ENCODE data around the gene HAUS5. TPM values are rescaled to one million over a fixed set of nuclear protein-coding genes. Genes with fewer than 3 reads are reported as not detected.
"Not testable (repeated sequence)": the region's sequence is repeated elsewhere in the genome, so short reads cannot be mapped to it uniquely, and the experiment has no call there.

The HAUS5 gene
- total RNA-seq (ENCODE audit: insufficient read depth, low replicate concordance), result 4.6 TPM

GRCh38 chr19:35612559-35613321 is at the start of gene HAUS5:
TSS of gene HAUS5 (plus strand) at chr19:35612735. CDS start at chr19:35612795, 60 bp downstream.
- peak; percentile 92 for DNase-seq (ENCODE audit: low spot score)

- no peak for DNase-seq (ENCODE audit: low spot score)
Measured at GRCh38 chr19:35562776-35563175, 49.8 kb upstream of the HAUS5 start.

DNA sequence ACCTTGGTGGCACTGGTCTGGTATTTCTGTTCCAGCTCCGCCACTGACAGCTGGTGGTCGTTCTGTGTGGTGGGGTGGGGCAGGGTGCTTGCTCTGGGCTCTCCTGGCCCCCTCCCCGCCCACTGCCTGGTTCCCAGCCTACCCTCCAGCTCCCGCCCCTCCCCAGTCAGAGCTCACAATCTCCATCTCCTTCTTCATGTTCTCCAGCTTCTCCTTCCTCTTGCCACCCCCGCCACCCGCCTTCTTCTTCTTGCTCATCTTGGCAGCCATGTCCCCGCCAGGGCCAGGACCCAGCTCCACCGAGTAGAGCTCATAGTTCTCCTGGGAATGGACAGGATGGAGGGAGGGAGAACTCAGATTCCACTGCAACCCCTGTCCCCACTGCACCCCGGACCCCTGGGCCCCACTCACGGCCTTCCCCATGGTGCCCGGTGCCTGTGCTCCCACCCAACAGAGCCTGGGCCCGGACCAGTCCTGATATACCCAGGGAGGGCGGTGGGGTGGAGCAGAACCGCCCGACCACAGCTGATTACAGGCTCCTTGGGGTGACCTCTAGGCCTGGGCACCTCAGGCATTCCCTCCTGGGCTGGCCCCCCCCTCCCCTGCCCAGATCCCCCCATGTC is 49.2 kb upstream of the HAUS5 start, which contains the start of gene ATP4A:
Gene ATP4A, minus strand, starts transcription at position 452 of the 623 bp plus-strand sequence. Its CDS starts 29 bp downstream, at position 423.
- DNase-seq (ENCODE audit: low spot score), result no peak

DNA sequence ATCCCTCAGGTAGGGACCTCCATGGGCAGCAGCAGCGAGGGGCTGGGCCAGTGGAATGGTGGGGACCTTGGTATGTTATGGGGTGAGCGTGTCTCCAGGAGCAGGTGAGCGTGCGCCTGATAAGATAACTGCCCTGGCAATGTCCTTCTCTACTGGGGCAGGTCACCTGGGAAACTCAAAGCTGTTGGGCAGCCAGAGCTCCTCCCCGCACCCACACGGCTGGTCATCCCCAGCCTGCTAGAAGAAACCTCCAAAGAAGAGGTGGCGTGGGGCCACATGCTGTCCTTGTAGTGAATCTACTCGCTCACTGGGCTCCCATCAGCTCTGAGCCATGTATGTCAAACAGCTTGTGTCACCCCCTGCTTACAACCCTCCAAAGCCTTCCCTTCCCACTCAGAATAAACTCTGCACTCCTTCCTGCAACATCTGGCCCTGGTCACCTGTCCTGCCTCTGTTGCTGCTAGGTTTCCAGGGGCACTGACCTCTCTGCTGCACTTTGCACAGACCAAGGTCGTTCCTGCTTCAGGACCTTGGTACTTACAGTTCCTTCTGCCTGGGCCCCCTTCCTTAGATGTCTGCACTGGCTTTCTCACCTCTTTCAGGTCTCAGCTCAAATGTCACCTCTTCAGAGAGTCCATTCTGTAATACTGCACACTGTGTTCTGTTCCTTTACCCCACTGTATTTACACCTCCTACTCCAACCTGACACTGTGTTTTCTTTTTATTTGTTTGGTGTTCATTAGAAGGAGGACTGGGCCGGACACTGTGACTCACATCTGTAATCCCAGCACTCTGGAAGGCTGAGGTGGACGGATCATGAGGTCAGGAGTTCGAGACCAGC is 47.3 kb upstream of the HAUS5 start:
- no peak for DNase-seq (ENCODE audit: low spot score)

DNA sequence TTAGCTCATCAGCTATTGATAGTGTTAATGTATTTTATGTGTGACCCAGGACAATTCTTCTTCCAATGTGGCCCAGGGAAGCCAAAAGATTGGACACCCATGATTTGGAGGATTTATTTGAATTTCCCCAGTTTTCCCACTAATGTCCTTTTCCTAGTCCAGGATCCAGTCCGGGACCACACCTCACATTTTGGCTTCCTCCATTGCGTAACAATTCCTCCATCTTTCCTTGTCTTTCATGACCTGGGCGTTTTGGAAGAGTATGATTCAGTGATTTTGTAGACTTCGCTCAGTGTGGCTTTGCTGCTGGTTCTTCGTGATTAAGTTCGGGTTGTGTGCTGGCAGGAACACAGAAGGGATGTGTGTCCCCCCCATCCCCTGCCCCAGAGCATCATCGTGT is 45.8 kb upstream of the HAUS5 start:
- DNase-seq (ENCODE audit: low spot score), result no peak

GRCh38 chr19:35569281-35569781 is 43.2 kb upstream of the HAUS5 start:
- DNase-seq (ENCODE audit: low spot score), result no peak

- DNase-seq (ENCODE audit: low spot score), result no peak
Measured at GRCh38 chr19:35571406-35571965, 41.0 kb upstream of the HAUS5 start.

DNA sequence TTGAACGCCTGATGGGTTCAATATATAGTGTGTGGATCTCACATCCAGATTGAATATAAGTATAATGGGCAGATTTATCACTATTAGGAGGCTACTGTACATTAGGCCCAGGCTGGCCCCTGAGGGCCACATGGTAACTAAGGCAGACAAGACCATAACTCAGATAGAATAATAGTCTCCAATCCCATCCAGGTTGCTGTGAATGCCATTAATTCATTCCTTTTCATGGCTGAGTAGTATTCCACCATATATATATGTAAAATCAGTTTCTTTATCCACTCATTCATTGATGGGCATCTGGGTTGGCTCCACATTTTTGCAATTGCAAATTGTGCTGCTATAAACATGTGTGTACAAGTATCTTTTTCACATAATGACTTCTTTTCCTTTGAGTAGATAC is 34.6 kb upstream of the HAUS5 start:
- DNase-seq (ENCODE audit: low spot score), result no peak

DNA sequence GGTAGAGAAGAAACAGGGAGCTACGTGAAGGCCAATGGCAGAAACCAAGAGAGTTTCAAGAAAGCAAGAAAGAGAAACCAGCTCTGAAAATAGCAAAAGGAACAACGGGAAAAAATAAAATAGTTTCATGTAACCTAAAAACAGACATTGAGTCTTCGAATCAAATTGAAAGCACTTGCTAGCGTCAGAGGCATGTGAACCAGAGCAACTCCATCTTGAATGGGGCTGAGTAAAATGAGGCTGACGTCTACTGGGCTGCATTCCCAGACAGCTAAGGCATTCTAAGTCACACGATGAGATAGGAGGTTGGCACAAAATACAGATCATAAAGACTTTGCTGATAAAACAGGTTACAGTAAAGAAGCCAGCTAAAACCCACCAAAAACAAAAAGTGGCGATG is 33.8 kb upstream of the HAUS5 start:
- DNase-seq (ENCODE audit: low spot score), result peak; percentile 9

GRCh38 chr19:35582760-35583159 is 29.8 kb upstream of the HAUS5 start:
- DNase-seq (ENCODE audit: low spot score), result no peak

DNA sequence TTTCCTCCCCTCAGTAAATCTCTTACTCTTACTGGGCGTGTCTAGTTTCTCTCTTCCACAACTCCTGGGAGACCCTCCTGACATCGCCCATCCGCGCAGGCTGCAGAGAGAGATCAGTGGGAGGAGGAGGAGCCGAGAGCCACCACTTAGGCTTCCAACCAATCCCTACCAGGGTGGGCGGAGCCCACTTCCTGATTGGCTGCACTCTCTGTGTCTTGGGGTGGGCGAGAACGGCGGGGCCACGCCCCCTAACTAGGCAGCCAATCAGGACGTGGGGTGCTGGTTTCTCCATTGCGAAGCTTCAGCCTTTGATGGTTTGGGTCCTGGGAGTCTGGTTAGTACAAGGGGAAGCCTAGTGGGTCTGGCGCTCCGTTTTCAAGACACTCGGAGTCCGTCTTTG is 26.7 kb upstream of the HAUS5 start, which contains the start of gene PMIS2:
Gene PMIS2, plus strand, starts transcription at position 326 of the 400 bp plus-strand sequence. CDS start 87 bp downstream, outside the sequence.
- DNase-seq (ENCODE audit: low spot score), result no peak

DNA sequence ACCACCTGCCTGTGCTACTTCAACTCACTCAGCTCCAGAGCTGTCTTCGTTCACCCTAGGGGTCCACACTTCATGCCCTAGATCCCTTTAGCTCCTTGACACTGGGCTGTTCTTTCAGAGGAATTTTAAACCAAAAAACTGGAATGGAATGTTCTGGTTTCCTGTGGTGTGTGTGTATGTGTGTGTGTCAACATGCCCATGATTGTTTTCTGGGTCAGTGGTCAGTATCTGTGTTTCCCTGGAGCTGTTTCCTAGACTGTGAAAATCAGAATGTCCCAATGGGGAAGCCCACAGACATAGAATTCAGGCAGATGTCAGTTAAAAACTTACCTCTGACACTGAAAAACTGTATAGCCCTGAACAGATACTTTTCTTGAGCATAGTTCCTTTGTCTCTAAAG is 25.2 kb upstream of the HAUS5 start:
- no peak for DNase-seq (ENCODE audit: low spot score)

DNA sequence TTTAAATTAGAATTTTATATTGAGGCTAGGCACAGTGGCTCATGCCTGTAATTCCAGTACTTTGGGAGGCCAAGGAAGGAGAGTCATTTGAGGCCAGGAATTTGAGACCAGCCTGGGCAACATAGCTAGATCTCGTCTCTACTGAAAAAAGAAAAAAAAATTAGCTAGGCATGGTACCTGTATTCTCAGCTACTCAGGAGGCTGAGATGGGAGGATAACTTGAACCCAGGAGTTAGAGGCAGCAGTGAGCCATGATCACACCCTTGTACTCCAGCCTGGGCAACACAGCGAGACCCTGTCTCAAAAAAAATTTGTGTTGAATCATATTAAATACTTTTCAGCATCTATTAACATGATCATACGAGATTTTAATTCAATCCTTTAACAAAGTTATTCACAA is 21.7 kb upstream of the HAUS5 start:
- no peak for DNase-seq (ENCODE audit: low spot score)

DNA sequence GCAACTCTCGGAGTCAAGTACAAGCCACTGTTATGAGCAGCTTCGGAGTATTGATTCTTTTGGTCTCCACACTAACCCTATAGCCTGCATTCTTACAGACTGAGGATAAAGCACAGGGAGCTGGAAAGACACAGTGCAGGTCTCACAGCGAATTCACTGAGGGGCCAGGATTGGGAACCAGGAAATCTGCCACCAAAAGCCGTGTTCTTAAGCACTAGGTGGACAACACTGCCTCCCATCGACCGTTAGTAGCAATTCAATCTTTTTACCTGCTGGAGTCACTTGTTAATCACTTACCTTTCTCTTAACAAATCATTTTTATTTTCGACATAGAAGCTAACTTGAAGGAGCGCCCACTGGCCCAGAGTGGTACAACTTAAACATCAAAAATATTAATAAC is 20.3 kb upstream of the HAUS5 start:
- DNase-seq (ENCODE audit: low spot score), result peak; percentile 47

GRCh38 chr19:35595026-35595425 is 17.5 kb upstream of the HAUS5 start:
- not testable (repeated sequence) for DNase-seq (ENCODE audit: low spot score)

DNA sequence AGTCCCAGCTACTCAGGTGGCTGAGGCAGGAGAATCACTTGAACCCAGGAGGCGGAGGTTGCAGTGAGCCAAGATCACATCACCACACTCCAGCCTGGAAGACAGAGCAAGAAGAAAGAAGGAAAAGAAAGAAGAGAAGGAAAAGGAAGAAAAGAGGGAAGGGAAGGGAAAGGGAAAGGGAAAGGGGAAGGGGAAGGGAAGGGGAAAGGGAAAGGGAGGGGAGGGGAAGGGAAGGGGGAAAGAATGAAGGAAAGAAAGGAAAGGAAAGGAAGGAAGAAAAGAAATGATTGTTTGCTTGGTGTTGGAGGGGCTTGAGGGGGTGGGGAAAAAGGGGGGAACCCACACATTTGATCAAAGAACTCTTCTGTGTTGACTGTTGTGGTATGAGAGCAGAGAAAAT is 16.6 kb upstream of the HAUS5 start:
- DNase-seq (ENCODE audit: low spot score), result no peak

- DNase-seq (ENCODE audit: low spot score), result no peak
Measured at GRCh38 chr19:35596366-35596999, 16.1 kb upstream of the HAUS5 start.

GRCh38 chr19:35601971-35602370 is 10.6 kb upstream of the HAUS5 start:
- no peak for DNase-seq (ENCODE audit: low spot score)

DNA sequence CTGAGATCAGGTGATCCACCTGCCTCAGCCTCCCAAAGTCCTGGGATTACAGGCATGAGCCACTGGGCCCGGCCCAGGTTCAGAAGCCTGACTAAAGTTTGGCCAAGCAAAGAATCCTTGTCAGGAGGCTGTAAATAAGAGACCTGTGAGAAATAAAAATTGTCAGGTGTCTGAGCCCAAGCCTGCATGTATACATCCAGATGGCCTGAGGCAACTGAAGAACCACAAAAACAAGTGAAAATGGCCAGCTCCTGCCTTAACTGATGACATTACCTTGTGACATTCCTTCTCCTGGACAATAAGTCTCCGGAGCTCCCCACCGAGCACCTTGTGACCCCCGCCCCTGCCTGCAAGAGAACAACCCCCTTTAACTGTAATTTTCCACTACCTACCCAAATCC is 8.1 kb upstream of the HAUS5 start:
- DNase-seq (ENCODE audit: low spot score), result not testable (repeated sequence)

DNA sequence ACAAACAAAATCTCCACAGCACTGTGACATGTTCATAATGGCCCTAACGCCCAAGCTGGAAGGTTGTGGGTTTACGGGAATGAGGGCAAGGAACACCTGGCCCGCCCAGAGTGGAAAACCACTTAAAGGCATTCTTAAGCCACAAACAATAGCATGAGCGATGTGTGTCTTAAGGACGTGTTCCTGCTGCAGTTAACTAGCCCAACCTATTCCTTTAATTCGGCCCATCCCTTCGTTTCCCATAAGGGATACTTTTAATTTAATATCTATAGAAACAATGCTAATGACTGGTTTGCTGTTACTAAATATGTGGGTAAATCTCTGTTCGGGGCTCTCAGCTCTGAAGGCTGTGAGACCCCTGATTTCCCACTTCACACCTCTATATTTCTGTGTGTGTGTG is 5.4 kb upstream of the HAUS5 start:
- not testable (repeated sequence) for DNase-seq (ENCODE audit: low spot score)

DNA sequence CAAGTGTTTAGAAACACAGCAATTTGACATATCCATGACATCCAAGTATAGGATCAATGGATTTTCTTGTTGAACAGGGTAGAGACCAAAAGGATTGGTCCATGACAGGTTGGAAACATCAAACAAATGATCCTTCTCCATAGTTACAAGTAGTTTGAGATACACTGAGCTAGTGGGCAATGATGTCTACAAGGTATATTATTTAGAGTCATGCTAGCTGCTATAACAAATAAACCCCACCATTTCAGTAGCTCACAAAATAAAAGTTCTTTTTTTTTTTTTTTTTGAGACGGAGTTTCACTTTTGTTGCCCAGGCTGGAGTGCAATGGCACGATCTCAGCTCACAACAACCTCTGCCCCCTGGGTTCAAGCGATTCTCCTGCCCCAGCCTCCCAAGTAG is 4.9 kb upstream of the HAUS5 start:
- no peak for DNase-seq (ENCODE audit: low spot score)
